NB4 (cell line): ENCODE results near the gene CMTM3.

Source experiments
- POLR2A ChIP-seq: IDR thresholded peaks from 2 replicates; pipeline ENCODE4 v1.6.1; 2011; ENCODE audit warnings: mild to moderate bottlenecking; ENCODE audit not compliant: insufficient read length; ENCODE audit errors: extremely low read depth
- TF ChIP-seq, protein P1 (sequence below): IDR thresholded peaks from one replicate; pipeline ENCODE4 v1.5.1; 2012; ENCODE audit warnings: low read depth, low read length

DNA sequence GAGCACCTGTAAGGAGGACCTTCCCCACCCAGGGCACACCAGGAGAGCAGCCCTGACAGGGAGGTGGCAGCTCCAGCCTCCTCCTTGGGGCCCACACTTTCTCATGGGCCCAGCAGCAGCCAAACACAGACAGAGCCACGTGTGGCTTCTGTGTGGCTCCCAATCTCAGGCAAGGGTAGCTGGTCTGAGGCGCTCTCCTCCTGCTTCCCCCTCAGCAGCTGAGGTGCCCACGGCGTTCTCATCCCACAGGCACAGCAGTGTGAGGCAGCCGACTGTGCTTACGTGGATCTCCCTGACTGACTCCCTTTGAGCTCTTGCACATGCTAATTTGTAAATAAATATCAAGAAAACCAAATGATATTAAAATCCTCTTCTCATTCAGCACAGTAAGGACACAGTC is 30.9 kb downstream of the CMTM3 start:
- TF ChIP-seq, protein P1, sequence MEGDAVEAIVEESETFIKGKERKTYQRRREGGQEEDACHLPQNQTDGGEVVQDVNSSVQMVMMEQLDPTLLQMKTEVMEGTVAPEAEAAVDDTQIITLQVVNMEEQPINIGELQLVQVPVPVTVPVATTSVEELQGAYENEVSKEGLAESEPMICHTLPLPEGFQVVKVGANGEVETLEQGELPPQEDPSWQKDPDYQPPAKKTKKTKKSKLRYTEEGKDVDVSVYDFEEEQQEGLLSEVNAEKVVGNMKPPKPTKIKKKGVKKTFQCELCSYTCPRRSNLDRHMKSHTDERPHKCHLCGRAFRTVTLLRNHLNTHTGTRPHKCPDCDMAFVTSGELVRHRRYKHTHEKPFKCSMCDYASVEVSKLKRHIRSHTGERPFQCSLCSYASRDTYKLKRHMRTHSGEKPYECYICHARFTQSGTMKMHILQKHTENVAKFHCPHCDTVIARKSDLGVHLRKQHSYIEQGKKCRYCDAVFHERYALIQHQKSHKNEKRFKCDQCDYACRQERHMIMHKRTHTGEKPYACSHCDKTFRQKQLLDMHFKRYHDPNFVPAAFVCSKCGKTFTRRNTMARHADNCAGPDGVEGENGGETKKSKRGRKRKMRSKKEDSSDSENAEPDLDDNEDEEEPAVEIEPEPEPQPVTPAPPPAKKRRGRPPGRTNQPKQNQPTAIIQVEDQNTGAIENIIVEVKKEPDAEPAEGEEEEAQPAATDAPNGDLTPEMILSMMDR: no peak
- TF ChIP-seq POLR2A: no peak
